Trophoblast cell (in vitro differentiated cells and primary cell): ENCODE measurements around the gene KCNQ1.
A peak's percentile ranks its signal among the peaks of the same experiment; 100 is the strongest.

Experiments
- DNase-seq, 2 donors: peaks; one replicate each; pipeline ENCODE4 v3.0.0-alpha.2; 2016
- H2AFZ ChIP-seq: 2 replicates; pipeline ENCODE4 v1.6.1; 2013; ENCODE audit warnings: low read length, moderate library complexity, mild to moderate bottlenecking; ENCODE audit not compliant: insufficient read depth, poor library complexity
- H2AK5ac ChIP-seq: 2 replicates; pipeline ENCODE4 v1.6.1; 2013; ENCODE audit warnings: mild to moderate bottlenecking, low read length
- H2BK120ac ChIP-seq: 2 replicates; pipeline ENCODE4 v1.6.1; 2013; ENCODE audit warnings: low read length, mild to moderate bottlenecking, moderate library complexity; ENCODE audit not compliant: insufficient read depth, poor library complexity
- H2BK12ac ChIP-seq: 2 replicates; pipeline ENCODE4 v1.6.1; 2013; ENCODE audit warnings: mild to moderate bottlenecking, low read length, moderate library complexity
- H2BK5ac ChIP-seq: 2 replicates; pipeline ENCODE4 v1.6.1; 2013; ENCODE audit warnings: low read length, low read depth, moderate library complexity, mild to moderate bottlenecking; ENCODE audit not compliant: poor library complexity
- H3K14ac ChIP-seq: 2 replicates; pipeline ENCODE4 v1.6.1; 2013; ENCODE audit warnings: mild to moderate bottlenecking, low read length
- H3K18ac ChIP-seq: 2 replicates; pipeline ENCODE4 v1.6.1; 2013; ENCODE audit warnings: mild to moderate bottlenecking, low read length
- H3K23ac ChIP-seq: 2 replicates; pipeline ENCODE4 v1.6.1; 2013; ENCODE audit warnings: low read length
- H3K27ac ChIP-seq: 2 replicates; pipeline ENCODE4 v1.5.1; 2013; ENCODE audit warnings: low read depth, mild to moderate bottlenecking, inconsistent platforms, low read length, moderate library complexity
- H3K27me3 ChIP-seq: 2 replicates; pipeline ENCODE4 v1.6.1; 2013; ENCODE audit warnings: inconsistent platforms, mild to moderate bottlenecking, low read length, moderate library complexity; ENCODE audit not compliant: insufficient read depth
- H3K36me3 ChIP-seq, 2 experiments: 1 replicate in 1 of 2; 2 replicates in 1 of 2; pipeline ENCODE4 v1.6.1; 2013; ENCODE audit warnings: low read length in 2 of 2, mild to moderate bottlenecking in 2 of 2, moderate library complexity in 1 of 2; ENCODE audit not compliant: insufficient read depth in 2 of 2, control insufficient read depth in 1 of 2
- H3K4ac ChIP-seq: 2 replicates; pipeline ENCODE4 v1.6.1; 2013; ENCODE audit warnings: low read depth, mild to moderate bottlenecking, low read length, moderate library complexity
- H3K4me1 ChIP-seq, 2 experiments: 1 replicate in 1 of 2; 2 replicates in 1 of 2; pipeline ENCODE4 v1.6.1; 2013; ENCODE audit warnings: low read length in 2 of 2, mild to moderate bottlenecking in 2 of 2, moderate library complexity in 1 of 2; ENCODE audit not compliant: insufficient read depth in 2 of 2, control insufficient read depth in 1 of 2
- H3K4me2 ChIP-seq: 2 replicates; pipeline ENCODE4 v1.6.1; 2013; ENCODE audit warnings: inconsistent platforms, mild to moderate bottlenecking, low read length, moderate library complexity
- H3K4me3 ChIP-seq: 2 replicates; pipeline ENCODE4 v1.5.1; 2013; ENCODE audit warnings: mild to moderate bottlenecking, low read depth, low read length, inconsistent platforms
- H3K79me1 ChIP-seq: one replicate; pipeline ENCODE4 v1.6.1; 2013; ENCODE audit warnings: low read length
- H3K79me2 ChIP-seq: 2 replicates; pipeline ENCODE4 v1.6.1; 2013; ENCODE audit warnings: low read length, mild to moderate bottlenecking; ENCODE audit not compliant: control insufficient read depth, insufficient read depth, poor library complexity
- H3K9ac ChIP-seq: 2 replicates; pipeline ENCODE4 v1.6.1; 2013; ENCODE audit warnings: mild to moderate bottlenecking, low read length
- H3K9me3 ChIP-seq: 2 replicates; pipeline ENCODE4 v1.6.1; 2013; ENCODE audit warnings: low read depth, mild to moderate bottlenecking, control low read depth, inconsistent platforms, low read length; ENCODE audit not compliant: insufficient read depth
- H4K12ac ChIP-seq: 2 replicates; pipeline ENCODE4 v1.6.1; 2013; ENCODE audit warnings: low read depth, mild to moderate bottlenecking, low read length, moderate library complexity
- H4K8ac ChIP-seq: 2 replicates; pipeline ENCODE4 v1.6.1; 2013; ENCODE audit warnings: low read depth, mild to moderate bottlenecking, low read length, moderate library complexity
- H4K91ac ChIP-seq: one replicate; pipeline ENCODE4 v1.6.1; 2013; ENCODE audit warnings: low read depth, mild to moderate bottlenecking, low read length, moderate library complexity
- WGBS: extraction: QIAGEN DNeasy Blood & Tissue Kit; methylation state at CpG from one replicate; pipeline ENCODE4 v1.1.7; 2013; ENCODE audit warnings: missing lambda C conversion rate; ENCODE audit not compliant: insufficient read length, insufficient coverage; ENCODE audit errors: extremely low coverage; 5-methylcytosine and 5-hydroxymethylcytosine counted together

The KCNQ1 gene

DNA sequence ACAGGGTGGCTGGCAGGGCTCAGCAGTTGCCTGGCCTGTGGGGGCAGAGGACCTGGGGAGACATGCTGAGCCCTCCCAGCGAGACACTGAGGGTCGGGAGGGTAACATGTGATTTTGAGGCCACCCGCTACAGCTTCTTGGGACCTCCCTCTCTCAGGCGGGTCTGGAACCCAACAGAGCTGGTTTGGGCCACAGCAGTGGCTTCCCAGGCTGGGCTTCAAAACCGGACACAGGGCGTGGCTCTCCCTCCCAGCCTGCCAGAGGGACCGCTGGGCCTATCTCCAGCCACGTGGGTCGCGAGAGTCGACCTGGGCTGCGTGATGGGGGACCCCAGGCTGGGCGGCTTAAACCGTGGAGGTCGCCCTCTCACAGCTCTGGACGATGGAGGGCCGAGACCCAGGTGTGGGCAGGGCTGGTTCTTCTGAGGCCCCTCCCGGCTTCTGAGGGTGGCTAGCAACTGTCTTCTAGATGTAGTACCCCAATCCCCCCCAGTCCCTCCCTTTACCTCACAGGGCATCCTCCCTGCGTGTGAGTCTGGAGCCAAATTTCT lies 91.7 kb downstream of the KCNQ1 start:
- H4K8ac ChIP-seq: no peak overlapping the region
- no peaks in the 10 kb centered on the region for H3K36me3 ChIP-seq
- no peak overlapping the region for H3K27ac ChIP-seq
- H3K18ac ChIP-seq: no peak overlapping the region
- H3K27me3 ChIP-seq: no peaks in the 10 kb centered on the region
- H3K9me3 ChIP-seq: peaks cover 6% of the 10 kb centered on the region
- H3K4me2 ChIP-seq: no peak overlapping the region
- H4K12ac ChIP-seq: no peak overlapping the region
- no peak overlapping the region for H2AFZ ChIP-seq
- no peak overlapping the region for H2BK120ac ChIP-seq
- DNase-seq: no peak
- H3K14ac ChIP-seq: no peak overlapping the region
- peak overlapping the region; percentile 34 for H2AK5ac ChIP-seq
- H3K4ac ChIP-seq: no peak overlapping the region
- WGBS: no CpG with 5 or more reads among the region's 19 CpGs
- H3K79me1 ChIP-seq: peaks cover 21% of the 10 kb centered on the region
- H3K9ac ChIP-seq: no peak overlapping the region
- peak overlapping the region; percentile 25 for H4K91ac ChIP-seq
- no peak overlapping the region for H3K23ac ChIP-seq
- H3K79me2 ChIP-seq: peaks cover 6% of the 10 kb centered on the region
- no peak overlapping the region for H3K4me3 ChIP-seq
- no peak overlapping the region for H2BK5ac ChIP-seq
- peaks cover 17% of the 10 kb centered on the region in 2 experiments for H3K4me1 ChIP-seq
- H2BK12ac ChIP-seq: no peak overlapping the region

DNA sequence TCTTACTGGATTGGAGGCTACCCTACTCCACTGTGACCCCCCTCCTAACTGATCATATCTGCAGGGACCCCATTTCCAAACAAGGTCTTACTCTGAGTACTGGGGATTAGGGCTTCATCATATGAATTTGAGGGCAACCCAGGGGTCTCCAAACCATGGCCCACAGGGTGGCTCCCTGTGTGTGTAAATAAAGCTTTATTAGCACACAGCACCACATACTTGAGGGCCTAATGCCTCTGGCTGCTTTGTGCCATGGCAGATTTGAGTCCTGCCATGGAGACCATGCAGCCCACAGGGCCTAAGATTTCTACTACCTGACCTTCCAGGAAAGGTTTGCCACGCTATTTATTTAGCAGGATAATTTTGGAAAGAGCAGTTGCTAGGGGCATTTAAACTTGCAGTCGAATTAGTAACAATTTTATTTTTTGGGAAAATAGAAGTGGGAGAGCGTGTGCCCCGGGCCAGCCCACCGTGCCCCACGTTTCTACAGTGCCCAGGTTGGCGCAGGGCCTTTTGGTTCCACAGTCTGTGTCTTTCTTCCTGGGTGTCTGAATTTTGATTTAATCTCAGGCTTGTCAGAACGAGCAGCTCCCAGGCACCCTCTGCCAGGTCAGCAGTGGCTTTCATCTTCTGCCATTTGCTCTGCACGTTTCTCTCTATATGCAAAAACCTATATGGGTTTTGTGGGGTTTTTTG lies 92.3 kb downstream of the KCNQ1 start:
- Histone ChIP-seq H2AK5ac (no peak overlapping the region), H3K4me1 (peaks cover 17% of the 10 kb centered on the region in 2 experiments), H2BK120ac (no peak overlapping the region), H4K8ac (no peak overlapping the region), H3K27ac (no peak overlapping the region), H3K79me1 (peaks cover 21% of the 10 kb centered on the region), H3K18ac (no peak overlapping the region), H4K12ac (no peak overlapping the region), H3K27me3 (no peaks in the 10 kb centered on the region), H3K14ac (no peak overlapping the region), H4K91ac (no peak overlapping the region), H3K36me3 (no peaks in the 10 kb centered on the region), H2BK5ac (no peak overlapping the region), H3K4ac (no peak overlapping the region), H3K4me2 (no peak overlapping the region), H3K4me3 (no peak overlapping the region), H3K9me3 (peaks cover 6% of the 10 kb centered on the region), H3K9ac (no peak overlapping the region), H2AFZ (no peak overlapping the region), H3K23ac (no peak overlapping the region), H2BK12ac (no peak overlapping the region), H3K79me2 (peaks cover 6% of the 10 kb centered on the region)
- WGBS: no CpG with 5 or more reads among the region's 9 CpGs
- DNase-seq: no peak

GRCh38 chr11:2537896-2538724 lies 93.3 kb downstream of the KCNQ1 start:
- Histone ChIP-seq H3K9me3 (peaks cover 5% of the 10 kb centered on the region), H4K91ac (no peak overlapping the region), H3K4me3 (no peak overlapping the region), H3K9ac (no peak overlapping the region), H3K79me1 (peaks cover 20% of the 10 kb centered on the region), H3K4ac (no peak overlapping the region), H2BK12ac (no peak overlapping the region), H3K79me2 (peaks cover 6% of the 10 kb centered on the region), H3K4me1 (peaks cover 15% of the 10 kb centered on the region in 2 experiments), H3K18ac (no peak overlapping the region), H4K8ac (no peak overlapping the region), H3K23ac (no peak overlapping the region), H3K14ac (no peak overlapping the region), H2AFZ (no peak overlapping the region), H3K4me2 (no peak overlapping the region), H2BK120ac (no peak overlapping the region), H2AK5ac (no peak overlapping the region), H3K27ac (no peak overlapping the region), H3K36me3 (no peaks in the 10 kb centered on the region), H2BK5ac (no peak overlapping the region), H4K12ac (no peak overlapping the region), H3K27me3 (no peaks in the 10 kb centered on the region)
- peak; percentile 60 to 65 for DNase-seq
- WGBS: no CpG with 5 or more reads among the region's 27 CpGs

GRCh38 chr11:2538951-2539350 lies 94.1 kb downstream of the KCNQ1 start:
- H3K9me3 ChIP-seq: peaks cover 2% of the 10 kb centered on the region
- H4K8ac ChIP-seq: no peak overlapping the region
- no peak overlapping the region for H3K4me2 ChIP-seq
- H2BK120ac ChIP-seq: no peak overlapping the region
- no peaks in the 10 kb centered on the region for H3K36me3 ChIP-seq
- no peak overlapping the region for H3K4me3 ChIP-seq
- H3K79me2 ChIP-seq: peaks cover 5% of the 10 kb centered on the region
- no CpG with 5 or more reads among the region's 12 CpGs for WGBS
- peaks cover 9% of the 10 kb centered on the region in 2 experiments for H3K4me1 ChIP-seq
- H3K23ac ChIP-seq: no peak overlapping the region
- H4K12ac ChIP-seq: no peak overlapping the region
- H3K14ac ChIP-seq: no peak overlapping the region
- no peak overlapping the region for H3K4ac ChIP-seq
- no peak overlapping the region for H4K91ac ChIP-seq
- H3K27ac ChIP-seq: no peak overlapping the region
- no peak overlapping the region for H3K9ac ChIP-seq
- peaks cover 14% of the 10 kb centered on the region for H3K79me1 ChIP-seq
- no peaks in the 10 kb centered on the region for H3K27me3 ChIP-seq
- H2AFZ ChIP-seq: no peak overlapping the region
- no peak overlapping the region for H2AK5ac ChIP-seq
- no peak overlapping the region for H2BK5ac ChIP-seq
- no peak for DNase-seq
- H2BK12ac ChIP-seq: no peak overlapping the region
- no peak overlapping the region for H3K18ac ChIP-seq
